CD4-positive, alpha-beta T cell treated with Interferon alpha-2 for 1 hour (primary cell): Measurements from ENCODE around the gene AUTS2.
"Not testable (repeated sequence)": the region's sequence is repeated elsewhere in the genome, so short reads cannot be mapped to it uniquely, and the experiment has no call there.

ENCODE experiments used
- DNase-seq, 2 donors: peaks; one replicate each; pipeline ENCODE4 v3.0.0-alpha.2; 2020 to 2022

AUTS2 gene

DNA sequence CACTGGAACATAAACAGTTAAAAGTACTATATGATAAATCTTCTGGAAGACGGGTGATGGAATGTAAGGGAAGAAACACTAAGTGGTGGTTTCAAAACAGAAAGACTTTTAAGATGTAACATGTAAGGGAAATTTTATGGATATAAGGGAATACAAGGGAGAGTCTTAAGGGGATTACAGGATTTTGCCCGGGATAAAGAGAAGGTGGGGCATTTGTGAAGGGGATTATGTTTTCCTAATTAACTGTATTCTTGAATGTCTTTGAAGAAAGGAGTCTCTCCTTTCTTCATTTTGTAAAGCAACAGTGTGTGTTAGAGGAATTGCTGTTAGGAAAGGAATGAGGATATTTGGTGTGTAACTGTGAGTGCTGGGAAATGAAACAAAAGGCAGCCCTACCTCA lies 745.2 kb downstream of the AUTS2 start:
- DNase-seq: no peak

DNA sequence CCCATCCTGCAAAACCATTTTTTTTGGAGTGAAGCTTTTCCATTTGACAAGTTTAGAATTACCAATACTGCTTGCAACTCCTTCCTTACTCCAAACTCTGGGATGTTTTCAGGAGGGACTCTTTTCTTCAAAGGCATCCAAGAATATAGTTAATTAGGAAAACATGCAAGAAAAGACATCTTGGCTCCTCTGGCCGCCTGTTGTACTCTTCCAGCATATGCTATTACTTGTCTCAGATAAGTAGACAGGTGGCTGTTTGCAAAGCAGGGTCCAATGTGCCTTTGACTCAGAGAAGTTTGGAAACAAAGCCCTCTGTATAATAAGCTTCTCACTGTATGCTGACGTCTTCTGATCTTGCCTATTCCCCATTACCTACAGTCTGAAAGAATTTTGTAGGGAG lies 746.5 kb downstream of the AUTS2 start:
- no peak for DNase-seq

DNA sequence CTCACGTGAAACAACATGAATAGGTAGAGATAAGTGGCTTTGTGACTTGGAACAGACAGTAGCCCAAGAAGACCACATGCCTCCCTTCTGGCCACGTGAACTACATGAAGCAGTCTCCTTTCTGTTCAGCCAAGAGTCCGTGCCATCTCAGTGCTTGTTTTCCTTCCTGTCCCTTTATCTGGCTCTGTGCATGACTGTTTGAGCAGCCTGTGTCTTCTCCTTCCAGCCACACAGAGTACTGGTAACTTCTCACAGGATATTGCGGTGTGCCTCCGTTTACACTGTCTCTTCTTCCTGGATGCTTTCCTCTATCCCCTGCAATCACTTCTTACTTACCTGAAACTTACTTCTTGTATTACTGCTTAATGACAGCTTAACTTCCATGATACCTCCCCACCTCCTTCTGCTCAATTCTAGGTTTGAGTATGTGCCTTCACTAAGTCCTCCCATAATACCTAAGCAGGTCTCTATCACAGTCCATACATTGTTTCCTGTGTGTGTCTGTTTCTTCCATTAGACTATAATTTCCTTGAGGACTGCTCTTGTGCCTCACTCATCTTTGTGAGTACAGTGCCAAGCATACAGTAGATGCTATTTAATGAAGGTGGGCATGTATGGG lies 748.7 kb downstream of the AUTS2 start:
- DNase-seq: no peak

DNA sequence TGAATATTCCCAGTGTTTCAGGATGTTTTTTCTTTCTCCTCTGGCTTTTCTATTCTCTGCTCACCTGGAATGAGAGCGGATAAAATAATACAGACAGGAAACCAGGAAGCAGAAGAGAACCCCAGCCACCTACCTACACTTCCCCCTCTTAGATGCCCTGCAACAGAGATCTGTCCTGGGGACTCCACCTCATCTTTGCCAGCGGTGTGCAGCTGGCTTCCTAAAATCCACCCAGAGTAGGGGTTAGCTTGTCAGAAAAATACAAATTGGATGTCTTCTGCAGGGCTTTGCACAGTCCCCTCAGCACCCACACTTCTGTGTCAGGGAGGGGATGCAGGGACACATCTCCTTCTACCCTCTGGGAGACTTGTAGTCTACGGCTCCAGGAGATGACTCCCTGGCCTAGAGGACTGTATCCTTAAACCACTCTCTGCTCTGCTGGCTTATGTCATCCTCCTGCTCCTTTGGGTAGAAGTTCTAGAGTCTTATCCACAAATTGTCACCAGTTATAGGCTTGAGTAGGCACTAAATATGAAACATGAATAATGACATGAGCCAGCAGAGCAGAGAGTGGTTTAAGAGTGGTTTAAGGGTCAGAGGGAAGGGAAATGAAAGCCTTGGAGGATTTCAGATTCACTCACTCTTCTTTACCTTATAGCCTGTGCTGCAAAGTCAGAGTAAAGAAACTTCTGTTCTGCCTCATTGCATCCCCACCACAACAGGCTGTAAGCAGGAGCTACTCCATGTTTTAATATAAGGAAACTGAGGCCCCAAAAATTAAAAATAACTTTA lies 749.4 kb downstream of the AUTS2 start:
- DNase-seq: no peak

DNA sequence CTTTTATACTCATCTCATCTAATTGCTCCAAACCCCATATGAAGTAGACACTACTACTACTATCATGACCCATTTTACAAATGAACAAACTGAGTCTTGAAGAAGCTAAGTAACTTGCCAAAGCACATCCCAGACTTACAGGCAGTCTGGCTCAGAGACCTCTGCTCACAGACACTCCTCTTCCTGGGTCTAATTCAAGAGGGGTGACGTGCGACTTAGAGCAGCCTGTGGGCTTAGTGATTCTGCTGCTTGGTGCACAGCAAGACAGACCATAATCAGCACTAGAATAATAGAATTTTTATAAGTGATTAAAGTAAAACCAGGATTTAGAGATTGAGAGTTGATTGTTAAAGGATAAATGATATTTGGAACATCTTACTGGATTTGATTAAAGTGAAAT lies 750.8 kb downstream of the AUTS2 start:
- no peak for DNase-seq

DNA sequence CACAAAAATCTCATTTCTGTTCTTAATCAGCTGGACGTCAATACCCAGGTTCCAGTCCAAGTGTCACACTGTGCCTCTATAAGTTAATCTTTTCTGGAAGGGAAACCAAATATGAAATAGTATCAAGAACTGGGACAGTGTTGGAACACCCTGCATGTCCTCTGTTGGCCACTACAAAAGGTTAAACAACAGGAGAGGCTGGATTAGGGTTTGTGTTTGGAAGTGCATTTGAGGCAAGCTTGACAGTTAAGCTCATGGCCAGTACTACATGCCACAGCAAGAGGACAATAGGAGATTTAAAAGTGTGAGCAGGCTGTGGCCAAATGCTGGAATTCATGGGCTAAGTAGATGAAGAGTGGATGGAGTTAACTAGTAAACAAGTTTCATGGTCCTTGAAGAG lies 751.5 kb downstream of the AUTS2 start:
- DNase-seq: no peak

DNA sequence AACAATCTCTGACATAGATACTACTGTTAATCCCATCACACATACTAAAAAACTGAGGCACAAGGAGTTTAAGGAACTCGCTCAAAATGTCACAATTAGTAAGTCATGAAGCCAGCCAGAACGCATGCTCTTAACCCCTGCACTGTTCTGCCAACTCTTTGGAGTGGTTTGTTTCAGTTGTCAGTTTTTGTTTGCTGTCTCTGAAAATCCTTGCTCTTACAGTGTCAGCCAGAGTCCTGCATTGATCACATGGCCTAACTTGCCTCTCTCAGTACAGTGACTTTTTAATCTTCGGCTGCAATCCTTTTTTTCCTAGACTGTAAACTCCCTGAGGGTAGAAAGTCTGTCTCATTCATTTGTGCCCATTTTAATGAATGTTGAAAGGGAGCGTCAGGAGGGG lies 753.8 kb downstream of the AUTS2 start:
- no peak for DNase-seq

DNA sequence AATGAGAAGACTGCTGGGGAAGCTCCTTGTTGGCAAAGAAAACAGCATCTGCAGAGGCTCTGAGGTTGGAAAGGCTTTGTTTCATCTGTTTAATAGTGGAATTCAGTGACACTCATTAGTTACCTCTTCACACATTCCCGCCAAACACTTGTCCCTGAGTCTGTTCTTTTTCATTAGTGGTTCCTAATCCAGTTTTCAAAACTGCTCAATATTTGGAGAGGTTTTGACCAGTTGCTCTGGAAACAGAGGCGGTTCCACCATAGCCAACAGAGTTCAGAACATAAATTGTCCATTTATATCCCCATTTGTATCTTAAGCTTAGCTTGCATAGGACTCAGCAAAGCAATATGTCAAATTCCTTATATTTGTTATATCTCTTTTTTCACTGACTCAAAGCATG lies 754.6 kb downstream of the AUTS2 start:
- DNase-seq: no peak

DNA sequence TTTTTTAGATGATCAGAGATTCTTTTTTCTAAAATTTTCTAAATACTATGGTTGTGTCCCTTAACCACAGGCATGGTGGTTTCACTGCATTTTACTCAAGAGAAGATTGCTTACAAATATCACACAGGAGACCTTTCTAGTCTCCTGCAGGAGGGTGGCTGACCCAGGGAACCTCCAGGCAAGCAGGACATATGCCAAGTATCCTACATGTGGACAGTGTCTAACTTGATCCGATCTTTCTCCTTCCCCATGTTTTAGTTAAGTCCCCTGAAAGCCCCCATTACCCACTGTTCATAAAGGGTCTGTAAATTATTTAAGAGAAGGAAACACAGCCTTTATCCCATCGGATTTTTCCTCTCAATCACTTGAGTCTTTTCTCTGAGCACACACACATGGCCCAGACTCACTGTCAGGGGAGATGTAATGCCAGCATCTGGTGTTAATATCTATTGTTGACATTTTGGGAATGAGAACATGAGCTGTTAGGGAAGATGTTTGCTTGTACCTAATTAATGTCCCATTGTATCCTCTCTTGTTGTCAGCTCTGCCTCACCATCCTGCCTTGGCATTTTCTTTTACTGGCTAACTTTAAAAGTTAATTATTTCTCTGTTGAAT lies 755.2 kb downstream of the AUTS2 start:
- DNase-seq: no peak

DNA sequence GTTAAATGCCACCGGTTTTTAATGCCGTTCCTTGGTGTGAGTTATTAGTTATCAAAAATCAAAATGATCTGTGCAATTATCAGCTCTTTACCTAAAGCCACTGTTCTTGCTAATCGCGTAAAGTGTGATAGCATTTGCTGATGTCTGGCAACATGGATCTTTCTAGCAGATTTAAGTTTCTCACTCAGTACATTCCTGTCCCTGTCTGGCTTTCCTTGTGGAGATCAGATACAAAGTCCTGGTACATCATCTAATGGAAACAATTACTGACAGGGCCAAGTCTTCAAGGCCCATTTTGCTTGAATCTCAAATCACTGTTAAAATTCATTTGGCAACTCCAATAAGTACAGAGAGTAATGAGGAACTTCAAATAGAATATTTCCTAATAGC lies 755.7 kb downstream of the AUTS2 start:
- DNase-seq: no peak

DNA sequence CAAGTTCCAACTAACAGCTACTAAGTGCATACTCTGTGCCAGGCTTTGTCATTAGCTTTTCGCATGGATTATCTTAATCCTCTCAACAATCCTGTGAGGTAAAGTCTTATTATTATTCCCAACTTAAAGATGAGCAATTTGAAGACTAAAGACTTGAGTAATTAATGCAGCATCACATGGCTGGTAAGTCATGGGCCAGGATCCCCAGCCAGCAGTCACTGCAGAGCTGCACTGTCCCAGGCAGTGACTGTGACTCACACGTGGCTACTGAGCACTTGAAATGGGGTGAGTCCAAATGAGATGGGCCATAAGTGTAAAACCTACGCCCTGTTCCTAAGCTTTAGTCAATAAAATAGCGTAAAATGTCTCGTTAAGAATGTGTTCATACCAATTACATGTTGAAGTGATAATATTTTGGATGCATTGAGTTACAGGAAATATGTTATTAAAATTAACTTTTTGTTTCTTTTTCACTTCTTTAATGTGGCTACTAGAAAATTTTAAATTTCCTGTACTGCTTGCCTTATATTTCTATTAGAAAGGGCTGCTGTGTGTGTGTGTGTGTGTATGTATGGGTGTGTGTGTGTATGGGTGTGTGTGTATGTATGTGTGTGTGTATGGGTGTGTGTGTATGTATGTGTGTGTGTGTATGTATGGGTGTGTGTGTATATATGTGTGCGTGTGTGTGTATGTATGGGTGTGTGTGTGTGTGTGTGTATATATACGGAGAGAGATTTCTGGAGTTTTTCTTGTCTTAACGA lies 756.3 kb downstream of the AUTS2 start:
- peak in 1 of 2 donors; percentile 32 for DNase-seq

DNA sequence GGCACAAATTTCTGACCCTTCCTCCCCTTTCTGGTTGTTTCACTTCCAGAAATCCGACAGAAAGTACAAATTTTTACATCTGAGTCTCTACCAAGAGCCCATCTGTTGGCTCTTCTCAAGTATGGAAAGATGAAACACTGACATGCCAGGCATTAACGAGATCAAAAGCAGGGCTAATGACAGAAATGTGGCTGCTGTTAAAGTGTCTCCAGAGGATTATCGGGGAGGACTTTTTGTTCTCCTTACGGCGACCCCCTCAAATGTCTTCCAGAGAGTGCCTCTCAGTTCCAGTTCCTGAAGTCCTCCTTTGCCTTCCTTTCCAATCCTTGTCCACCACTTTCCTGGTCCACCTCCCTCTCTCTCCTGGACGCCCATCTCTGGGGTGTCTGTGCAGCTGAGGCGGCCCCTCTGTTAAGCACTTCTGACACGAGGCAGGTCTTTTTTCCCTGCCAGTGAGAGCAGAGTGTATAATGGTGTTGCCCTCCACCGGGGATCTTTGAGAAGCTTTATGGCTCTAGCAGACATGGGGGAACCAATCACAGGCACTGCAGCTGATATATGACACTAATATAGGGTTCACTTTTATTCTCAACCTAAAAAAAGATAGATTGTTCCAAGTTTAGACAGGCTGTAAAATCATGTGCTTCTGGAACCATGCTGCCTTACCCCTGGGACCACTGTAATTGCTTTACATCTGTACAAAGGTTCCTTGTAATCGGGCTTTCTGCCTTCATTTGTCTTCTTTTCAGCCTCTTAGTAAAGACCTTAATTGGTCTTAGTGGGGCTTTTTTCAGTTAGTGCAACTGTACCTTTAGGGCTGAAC lies 757.1 kb downstream of the AUTS2 start:
- no peak for DNase-seq

DNA sequence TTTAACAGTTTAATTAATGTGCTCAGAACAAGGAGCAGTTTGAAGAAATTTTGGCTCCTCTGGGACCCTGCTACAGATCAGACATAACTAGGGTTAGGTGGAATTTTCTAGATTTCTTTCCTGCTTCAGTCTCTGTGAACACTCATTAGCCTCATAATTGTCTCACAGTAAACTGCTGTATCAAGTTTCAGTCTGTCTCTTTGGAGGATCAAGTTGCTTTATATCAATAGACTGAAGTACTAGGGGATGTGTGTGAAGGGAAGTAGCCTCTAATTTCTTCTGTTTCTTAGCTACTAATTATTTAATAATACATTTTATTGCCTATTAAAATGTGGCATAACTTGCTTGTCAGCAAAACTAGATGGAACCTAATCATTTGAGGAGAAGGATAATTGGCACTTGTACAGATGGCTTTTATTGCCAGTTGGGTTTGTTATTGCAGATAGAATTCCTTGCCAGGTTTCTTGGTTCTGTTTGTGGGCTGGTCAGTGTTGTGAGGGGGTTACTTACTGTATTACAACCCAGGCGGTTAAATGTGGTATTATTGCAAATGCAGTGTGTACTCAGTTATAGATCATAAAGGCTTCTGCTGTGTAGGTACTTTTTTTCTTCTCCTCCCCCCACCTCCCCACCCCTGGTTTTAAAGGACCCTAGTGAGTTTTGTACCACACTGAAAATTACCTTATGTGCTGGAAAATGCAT lies 758.0 kb downstream of the AUTS2 start:
- DNase-seq: no peak

DNA sequence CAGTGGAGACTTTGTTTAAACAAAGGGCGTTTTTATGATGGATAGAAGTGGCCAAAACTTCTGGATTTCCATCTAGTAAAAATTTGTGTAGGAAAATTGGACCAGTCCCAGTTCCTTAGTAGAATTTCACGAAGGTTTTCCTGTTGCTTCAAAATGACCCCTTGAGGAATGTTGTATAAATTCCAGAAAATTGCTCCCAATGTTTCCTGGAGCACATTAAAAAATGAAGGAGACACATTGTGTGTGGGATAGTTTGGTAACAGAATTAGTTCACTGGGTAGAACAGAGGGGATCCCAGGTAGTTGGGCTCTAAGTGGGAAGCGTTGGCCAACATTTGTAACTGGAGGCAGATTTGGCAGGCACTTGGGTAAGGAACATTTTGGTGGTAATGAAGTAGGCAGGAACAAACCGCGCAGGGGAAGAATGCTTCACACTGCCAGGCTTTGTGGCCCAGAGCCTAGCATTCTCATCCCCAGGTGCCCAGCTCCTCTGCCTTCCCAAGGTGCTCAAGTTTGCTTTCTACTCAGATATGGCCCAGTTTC lies 758.6 kb downstream of the AUTS2 start:
- no peak for DNase-seq

DNA sequence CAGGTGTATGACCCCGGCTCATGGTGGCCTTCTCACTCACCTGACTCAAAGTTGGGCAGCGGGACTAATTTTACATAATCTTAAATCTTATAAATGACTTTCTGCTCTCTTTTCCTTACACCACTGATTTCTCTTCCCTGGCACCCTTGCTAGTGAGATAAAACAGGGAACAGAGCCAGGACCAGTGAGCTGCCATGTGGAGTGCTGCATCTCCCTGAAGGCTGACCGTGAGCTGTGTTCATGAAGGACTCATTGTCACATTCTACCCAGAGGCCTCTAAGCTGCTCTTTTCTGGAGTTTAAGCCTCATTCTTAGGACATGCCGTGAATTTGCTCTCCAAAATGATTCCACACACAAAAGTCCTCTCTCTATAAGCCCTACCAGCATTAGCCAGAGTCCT lies 762.3 kb downstream of the AUTS2 start:
- DNase-seq: no peak

DNA sequence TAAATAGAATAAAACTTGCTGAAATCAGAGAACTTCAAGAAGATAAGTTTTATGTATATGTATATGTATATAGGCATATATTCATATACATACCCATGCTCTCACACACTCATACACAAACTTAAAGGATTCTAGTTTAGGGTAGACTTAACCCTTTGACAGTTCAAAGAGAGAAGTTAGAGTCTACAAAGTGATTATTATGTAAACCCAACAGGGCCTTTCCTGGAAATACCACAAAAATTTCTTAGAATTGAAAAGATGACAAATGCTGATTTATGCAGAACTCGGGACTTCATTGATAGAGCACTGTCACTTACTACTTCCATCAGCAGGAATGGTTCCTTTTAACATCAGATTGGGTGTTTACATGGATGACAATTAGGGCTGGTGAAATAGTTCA lies 763.5 kb downstream of the AUTS2 start:
- DNase-seq: peak in 1 of 2 donors; percentile 31

DNA sequence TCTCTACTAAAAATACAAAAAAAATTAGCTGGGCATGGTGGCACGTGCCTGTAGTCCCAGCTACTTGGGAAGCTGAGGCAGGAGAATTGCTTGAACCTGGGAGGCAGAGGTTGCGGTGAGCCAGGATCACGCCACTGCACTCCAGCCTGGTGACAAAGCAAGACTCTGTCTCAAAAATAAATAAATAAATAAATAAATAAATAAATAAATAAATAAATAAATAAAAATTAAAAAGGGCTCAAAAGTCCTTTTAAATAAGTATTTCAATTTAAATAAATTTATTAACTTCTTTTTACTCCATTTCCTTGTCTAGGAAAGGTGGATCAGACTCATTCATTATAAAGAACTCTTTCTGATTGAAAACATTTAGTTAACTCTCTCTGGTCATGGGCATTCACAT lies 766.1 kb downstream of the AUTS2 start:
- not testable (repeated sequence) for DNase-seq

DNA sequence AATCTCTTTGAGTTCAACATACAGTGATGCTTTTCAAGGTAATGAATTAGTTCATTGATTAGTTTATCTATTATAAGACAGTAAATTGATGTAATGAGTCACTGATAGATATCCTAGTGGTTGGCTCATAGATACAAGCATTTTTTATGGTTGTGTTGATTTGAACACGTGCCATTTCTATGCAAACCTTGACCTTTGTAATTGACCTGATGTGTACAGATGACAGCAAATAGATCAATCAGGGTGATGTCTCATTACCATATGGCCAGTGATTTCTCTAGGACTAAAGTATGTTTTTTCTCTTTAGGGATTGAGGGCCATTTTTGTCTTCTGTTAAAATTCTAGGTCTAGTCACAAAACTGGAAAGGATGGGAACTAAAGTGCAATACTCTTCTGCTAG lies 773.4 kb downstream of the AUTS2 start:
- no peak for DNase-seq

DNA sequence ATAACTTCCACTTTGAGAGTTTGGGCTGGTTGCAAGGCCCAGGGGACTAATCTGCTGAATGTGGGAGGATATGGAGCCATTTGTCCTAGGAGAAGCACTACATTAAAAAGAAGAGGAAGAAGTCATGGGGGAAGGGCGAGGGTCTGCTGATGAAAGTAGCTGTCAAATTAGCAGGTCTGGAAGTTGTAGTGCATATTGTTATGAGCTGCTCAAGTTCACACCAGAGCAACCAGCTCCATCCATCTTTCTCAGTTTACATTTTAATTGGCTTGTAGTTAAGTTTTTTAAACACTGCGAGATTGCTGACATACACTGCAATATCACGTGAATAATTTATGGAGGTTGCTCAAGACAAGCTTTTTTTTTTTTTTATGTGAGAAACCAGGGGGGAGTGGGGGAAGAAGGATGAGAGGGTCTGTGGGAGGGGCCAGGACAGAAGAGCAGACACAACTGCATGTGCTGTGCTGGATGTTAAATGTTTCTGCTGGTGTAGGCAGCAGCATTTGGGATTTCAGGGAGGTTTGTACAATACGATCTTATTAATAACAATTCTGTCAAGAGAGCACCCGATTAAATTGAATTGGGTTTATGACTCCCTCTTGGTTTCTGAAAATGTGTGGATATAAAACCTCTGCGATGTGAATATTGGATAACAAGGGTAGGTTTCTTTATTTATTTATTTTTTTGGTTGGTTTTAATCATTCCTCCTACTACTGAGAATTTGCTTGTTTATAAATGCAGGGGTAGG lies 774.7 kb downstream of the AUTS2 start:
- no peak for DNase-seq

DNA sequence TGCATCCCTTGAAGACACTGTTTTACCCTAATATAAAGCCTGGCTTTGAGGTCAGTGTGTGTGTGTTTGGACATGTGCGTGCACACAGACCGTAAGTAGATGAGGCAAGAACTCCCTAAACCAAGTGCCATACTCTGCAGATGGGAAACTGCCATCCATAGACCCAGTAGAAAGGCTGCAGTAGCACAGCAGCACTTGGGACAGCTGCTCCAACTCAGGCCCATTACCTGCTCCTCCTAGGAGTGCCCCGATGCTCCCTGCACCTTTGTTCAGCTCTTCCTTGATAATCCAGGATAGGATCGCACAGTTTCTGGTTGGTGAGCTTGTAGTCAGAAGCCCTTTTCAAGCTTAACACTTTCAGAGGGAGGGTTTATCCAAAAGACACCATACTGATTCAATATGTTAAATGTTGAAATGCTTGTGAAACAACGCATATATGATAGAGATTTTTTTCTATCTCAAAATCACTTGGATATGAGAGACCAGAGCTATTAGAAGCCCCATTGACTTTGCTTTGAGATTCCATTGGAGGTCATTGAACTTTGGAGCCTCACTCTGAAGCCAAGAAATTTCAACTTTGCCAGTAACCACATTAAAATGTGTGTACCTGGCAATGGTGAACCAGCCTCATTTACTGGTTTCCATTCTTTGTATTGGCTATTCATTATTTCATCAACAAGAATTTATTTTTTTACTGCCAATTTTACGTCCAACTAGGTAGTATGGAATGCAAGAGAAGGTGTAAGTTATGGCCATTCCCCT lies 776.7 kb downstream of the AUTS2 start:
- no peak for DNase-seq
